Left lobe of liver (tissue), 2 donors: ENCODE data around the gene YWHAB. TPM values are rescaled to one million over a fixed set of nuclear protein-coding genes. Genes with fewer than 3 reads are reported as not detected.
"Not testable (repeated sequence)": the region's sequence is repeated elsewhere in the genome, so short reads cannot be mapped to it uniquely, and the experiment has no call there.

Experiments
- ATAC-seq: fragments of 200-7000 bp; cut with Tn5 transposase; one replicate; pipeline ENCODE4 v1.9.1; 2020; ENCODE audit warnings: mild to moderate bottlenecking, moderate library complexity
- DNase-seq: peaks from one replicate; pipeline ENCODE4 v3.0.0-alpha.2; 2020; ENCODE audit warnings: low spot score
- total RNA-seq: library from RNA; stranded (reverse); gene quantifications from one replicate; pipeline ENCODE4 v1.2.1, GENCODE V29; 2021
- donor health status: DM: no; HTN: no; CAD: no; lungs with moderate emphysema.
- donor health status: DM: no; HTN: yes; CAD: no.

The YWHAB gene
- 52.5 TPM for total RNA-seq

DNA sequence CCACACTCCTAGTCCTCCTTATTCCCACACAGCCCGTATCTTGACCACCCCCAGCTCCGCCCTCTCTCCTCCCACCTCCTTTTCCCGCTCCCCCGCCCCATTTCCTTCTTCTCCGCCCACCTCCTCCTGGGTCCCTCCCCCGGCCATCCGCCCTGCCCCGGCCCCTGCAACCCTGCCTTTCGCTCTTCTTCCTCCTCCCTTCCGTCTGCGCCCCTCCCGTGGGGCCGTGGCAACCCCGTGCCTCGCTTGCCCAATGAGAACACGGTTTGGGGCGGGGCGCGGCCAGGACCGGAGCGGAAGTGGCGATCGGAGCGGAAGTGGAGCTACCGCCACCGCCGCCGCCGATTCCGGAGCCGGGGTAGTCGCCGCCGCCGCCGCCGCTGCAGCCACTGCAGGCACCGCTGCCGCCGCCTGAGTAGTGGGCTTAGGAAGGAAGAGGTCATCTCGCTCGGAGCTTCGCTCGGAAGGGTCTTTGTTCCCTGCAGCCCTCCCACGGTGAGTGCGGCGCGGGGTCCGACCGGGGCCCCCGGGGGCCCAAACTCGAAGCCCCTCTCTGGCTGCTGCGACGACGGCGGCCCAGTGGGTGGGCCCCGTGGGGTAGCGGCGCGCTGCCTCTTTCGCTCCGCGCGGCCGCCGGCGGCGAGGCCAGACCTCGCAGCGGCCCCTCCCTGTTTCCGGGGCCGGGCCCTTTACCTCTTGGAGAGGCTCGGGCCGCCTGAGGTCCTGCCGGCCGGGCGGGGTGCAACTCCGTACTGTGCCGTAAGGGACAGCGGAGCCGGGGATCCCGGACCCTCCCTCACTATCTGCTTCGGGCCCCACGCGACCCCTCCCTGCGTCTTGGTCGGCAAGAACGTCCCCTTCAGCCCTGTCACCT, at the start of gene YWHAB:
Gene YWHAB (plus strand): TSS at position 314 of the 874 bp plus-strand sequence. CDS start 15,829 bp downstream, outside the sequence.
- peak; percentile 98 for DNase-seq
- peak; percentile 97 for ATAC-seq

DNA sequence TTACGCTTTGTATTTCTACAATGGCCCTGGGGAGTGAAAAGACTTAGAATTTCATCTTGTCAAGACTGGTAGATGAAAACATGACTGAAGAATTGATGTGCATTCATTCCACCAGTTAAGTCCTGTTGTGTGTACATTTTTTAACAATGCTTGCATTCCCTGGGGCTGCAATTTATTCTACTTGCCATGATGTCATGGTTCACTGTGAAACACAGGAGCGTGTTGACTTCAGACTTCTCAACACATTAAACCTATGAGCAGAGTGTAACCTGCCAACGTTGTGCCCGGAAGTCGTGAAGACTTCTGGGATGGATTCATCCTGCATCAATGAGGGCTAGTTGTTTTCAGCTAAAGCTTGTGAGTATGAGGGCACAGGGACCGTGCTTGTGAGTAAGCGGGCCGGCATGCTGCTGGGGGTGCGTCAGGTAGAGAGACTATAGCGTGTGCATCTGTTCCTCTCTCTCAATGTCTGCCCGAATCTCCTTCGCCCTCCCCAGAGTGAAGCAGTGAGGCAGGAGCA, 48.8 kb upstream of the YWHAB start:
- no peak for DNase-seq
- ATAC-seq, result no peak

DNA sequence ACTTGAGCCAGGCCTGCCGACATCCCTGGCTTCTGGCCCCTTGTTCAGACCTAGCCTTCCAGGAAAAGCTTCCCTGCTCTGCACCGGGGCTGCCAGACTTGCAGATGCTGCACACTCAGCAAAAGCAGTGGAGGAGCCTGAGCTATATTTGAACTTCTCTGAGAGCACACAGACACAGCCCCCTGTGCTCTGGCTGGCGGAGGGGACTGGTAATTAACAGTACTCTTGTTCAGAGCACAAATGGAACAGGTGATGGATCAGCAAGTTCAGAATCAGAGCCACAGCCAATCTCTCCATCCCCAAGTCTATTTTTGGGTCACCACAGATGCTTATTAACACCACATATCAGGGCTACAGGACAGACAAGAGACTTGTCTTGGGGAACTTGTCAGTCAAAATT, 47.6 kb upstream of the YWHAB start:
- DNase-seq (no peak), ATAC-seq (no peak)

DNA sequence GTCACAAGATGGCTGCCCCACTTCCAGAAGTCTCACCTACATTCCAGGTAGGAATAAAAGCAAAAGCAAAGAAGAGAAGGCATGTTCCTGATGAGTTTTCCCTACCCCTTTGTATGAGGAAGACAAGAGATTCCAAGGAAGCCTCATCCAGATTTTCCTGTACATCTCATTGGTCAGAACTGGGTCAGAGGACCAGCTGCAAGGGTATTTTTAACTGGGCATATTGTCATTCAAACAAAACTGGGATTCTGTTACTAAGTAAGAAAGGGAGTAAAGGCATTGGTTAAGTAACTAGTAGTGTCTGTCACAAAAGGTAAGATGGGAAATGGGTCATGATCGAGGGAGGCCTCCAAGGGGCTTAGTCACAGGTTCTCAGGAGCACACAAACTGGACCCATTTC, 47.0 kb upstream of the YWHAB start:
- no peak for DNase-seq
- no peak for ATAC-seq

DNA sequence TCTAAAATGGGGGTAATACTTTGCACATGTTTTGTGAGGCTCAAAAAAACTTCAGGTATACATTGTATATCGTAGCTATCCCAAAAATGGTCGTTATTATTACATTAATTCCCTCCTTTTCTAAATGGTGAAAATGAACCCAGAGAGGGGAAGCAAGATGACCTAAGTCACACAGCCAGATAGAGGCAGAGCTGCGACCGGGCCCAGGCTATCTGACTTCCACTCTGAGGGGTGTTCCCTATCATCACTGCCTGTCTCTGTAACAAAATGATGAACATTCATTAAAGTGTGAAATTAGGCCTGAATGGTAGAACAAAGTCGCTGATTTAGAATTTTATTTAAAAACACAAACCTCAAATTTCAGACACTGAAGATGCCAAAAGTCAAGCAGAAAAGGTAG, 46.0 kb upstream of the YWHAB start:
- ATAC-seq, result no peak
- no peak for DNase-seq

DNA sequence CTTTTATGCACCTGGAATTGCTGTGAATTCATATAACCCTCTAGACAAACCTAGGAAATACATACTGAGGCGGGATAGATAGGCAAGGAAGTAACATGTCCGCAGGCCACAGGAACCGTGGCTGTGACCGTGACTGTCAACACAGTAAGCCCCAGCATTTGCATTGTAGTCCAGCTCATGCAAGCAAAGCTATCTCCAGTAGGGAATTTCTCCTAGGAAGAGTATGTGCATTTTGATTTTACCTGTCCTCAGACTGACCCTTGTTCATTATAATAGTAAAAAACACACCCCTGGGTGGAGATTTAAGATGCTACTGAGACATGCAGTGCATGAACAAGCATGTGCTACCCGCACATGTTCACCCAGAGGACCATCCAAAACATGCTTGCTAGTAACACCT, 44.7 kb upstream of the YWHAB start:
- ATAC-seq, result no peak
- no peak for DNase-seq

DNA sequence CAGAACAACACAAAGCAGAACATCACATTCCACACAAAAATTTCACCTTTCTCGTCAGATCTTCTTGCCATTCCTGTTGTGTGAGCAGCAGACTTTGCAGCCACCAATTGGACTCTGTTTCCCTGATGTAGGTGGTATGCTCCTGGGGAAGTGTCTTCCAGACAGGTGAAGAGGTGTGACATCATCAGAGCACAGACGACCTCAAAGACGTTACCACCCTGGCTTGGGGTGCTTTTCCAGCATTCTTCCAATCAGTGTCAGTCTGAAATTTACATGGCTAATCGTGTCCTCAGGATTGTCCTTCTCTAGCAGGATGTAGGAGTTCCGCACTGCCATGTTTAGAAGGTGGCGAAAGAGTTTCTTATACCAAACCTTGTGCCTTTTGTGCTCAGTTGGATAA, 43.5 kb upstream of the YWHAB start:
- no peak for DNase-seq
- no peak for ATAC-seq

DNA sequence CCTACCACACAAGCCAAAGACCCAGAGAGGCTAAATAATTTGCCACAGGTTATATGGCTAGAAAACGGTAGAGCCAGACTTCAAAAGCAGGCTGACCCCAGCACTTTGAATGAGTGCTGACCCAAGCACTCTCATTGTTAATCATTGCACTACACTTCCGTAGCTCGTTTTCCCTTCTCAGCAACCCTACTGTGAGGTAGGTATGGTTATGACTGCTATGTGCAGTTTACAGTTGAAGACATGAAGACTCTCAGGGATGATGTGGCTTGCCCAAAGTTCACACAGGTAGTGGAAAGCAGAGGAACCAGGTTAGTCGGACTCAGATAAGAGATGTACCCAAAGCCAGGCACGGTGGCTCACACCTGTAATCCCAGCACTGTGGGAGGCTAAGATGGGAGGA, 41.6 kb upstream of the YWHAB start:
- ATAC-seq, result no peak

DNA sequence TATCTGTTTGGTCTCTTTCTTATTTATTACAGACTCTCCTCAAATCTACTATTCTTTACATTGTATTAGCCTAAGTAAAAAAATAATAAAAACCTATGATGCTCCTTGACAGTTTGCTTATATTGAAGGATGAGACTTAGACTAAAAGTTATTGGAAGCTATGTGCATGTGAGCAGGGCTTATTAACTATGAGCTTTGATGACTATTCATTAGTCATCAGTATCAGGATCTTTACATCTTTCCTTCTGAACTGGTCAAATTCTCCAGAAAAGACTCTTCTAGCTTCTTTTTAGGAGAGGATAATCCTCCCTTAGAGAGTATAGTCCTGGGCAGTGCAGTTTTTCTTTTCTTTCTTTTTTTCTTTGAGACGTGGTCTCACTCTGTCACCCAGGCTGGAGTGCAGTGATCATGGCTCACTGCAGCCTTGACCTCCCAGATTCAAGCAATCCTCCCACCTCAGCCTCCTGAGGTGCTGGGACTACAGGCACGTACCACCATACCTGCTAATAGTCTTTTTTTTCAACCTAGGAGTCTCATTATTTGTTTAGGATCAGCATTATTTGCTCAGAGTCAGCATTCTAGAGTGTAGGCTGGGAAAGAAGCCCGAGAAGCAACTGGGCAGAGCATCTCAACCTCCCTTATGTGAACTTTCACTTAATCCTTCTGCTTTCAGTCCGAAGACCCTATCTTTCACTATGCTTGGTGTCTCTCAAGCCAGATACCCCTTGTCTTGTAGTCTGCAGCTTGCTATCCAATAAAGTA, 37.1 kb upstream of the YWHAB start:
- DNase-seq (no peak), ATAC-seq (no peak)

More for the DNA sequence above, 41.6 kb upstream of the YWHAB start:
- DNase-seq, result no peak

DNA sequence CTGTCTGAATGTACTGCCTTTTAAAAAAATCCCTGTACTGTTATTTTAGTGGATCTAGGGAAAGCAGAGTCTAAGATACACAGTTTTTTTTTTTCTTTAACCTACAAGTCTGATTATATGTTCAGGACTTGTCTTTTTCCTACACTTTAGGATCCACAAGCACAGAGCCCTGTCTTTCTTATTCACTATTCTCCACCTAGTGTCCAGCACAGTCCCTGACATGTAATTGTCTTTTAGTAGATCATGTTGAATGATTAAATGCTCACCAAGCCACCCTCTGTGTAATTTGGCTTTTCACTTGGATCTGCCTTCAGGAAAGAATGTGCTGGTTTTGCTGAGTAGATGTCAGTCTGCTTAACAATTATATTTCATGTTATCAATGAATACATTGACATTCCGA, 35.8 kb upstream of the YWHAB start:
- no peak for DNase-seq
- no peak for ATAC-seq

DNA sequence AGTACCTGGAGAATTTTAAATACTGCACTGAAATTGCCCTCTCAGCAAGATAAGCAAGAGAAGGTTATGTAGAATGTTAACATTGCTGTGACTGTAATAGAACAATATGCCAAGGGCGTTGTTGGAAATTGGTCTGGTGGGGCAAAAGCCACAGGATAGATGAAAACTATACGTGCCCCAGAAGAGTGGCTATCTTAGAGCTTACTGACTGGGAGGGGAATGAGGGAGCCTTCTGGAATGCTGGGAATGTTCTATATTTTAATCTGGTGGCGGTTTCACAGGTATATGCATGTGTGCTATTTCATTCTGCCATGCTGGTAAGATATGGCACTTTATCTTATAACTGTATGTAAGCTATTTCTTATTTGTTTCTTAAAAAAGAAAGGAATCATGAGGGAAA, 35.2 kb upstream of the YWHAB start:
- ATAC-seq, result no peak
- no peak for DNase-seq

DNA sequence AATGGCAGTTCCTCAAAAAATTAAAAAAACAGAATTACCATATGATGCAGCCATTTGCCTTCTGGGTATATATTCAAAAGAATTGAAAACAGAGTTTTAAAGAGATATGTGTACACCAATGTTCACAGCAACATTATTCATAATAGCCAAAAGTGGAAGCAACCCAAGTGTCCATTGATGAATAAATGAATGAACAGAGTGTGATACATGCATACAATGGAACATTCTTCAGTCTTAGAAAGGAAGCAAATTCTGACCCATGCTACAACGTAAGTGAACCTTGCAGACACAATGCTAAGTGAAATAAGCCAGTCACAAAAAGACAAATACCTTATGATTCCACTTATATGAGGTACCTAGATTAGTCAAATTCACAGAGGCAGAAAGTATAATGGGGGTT, 34.7 kb upstream of the YWHAB start:
- no peak for ATAC-seq

DNA sequence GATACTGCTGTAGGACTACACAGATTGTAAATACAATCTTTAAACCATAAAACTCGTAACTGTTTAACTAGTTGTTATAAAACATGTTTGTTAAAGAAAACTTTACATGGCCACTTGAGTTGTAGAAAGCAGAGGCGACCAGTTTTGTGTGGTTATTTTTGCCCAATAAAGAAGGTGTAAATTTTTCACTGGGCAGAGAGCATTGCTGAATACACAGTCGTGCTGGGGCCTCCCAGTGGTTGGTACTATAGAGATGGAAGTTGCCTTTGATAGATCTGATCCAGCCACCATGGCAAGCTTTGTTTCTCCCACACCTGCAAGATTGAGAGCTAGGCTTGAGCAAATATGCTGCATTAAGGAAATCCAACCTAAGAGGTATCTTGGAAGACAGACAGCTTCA, 34.0 kb upstream of the YWHAB start:
- no peak for ATAC-seq
- no peak for DNase-seq

More for the DNA sequence above, 34.7 kb upstream of the YWHAB start:
- DNase-seq, result no peak

DNA sequence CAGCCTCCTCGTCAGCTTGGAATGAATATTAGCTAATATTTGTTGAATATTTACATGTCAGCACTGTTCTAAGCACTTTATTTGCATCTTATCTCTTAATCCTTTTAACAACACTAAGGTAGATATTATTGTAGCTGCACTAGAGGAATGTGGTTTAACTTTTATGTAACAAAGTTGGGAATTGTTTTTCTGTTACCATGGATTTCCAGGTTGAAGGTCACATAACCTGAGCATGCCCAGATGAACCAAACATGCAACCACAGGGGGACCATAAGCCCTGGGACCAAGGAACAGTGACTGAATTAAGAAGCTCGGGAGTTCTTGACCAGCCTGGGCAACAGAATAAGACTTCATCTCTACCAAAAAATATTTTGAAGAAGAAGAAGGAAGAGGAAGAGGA, 29.1 kb upstream of the YWHAB start:
- no peak for DNase-seq
- ATAC-seq, result peak; percentile 45

DNA sequence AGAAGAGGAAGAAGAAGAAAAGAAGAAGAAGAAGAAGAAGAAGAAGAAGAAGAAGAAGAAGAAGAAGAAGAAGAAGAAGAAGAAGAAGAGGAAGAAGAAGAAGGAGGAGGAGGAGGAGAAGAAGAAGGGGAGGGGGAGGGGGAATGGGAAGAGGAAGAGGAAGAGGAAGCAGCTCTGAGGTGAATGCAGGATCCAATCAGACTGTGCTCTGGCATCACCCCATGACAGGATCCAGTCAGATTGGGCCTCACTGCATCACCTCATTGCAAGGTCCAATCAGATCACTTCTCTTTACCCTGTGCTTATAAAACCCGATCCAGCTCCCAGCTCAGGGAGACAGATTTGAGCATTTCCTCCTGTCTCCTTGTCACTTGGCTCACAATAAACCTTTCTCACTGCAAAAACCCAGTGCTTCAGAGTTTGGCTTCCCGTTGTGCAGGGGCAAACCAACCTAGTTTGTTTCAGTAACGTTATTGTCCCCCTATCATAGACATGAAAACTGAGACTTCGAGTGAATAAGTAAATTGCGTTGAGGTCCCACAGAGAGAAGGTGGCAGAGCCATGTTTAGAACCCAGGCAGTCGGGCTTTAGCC, 28.6 kb upstream of the YWHAB start:
- no peak for DNase-seq
- ATAC-seq, result no peak

DNA sequence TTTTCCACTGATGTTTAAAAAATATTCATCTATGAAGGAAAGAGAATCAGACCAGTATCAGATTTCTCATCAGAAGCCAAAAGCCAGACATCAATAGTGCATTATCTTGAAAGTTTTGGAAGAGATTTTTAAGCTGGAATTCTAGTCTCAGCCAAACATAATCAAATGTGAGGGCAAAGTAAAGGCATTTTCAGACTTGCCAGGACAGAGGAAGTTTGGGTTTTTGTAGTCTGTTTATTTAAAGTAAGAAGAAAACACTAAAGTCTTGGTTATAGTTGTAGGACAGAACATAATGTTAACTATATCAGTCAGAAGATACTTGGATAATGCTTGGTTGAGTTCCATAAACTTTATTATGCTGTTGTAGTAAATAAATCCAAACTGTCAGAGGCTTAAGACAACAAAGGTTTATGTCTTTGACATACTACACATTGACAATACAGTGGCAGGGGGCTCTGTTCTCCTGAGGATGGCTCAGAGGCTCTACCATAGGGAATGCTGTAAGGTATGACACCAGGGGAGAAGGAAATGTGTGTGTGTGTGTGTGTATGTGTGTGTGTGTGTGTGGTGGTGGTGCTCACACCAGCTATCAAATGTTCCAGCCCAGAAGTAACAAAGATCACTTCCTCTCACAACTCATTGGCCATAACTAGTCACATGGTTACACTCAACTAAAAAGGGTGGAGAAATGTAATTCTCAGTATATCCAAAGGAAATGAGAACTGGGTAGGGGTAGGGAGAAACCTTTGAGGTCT, 26.7 kb upstream of the YWHAB start:
- ATAC-seq, result no peak
- DNase-seq, result no peak

DNA sequence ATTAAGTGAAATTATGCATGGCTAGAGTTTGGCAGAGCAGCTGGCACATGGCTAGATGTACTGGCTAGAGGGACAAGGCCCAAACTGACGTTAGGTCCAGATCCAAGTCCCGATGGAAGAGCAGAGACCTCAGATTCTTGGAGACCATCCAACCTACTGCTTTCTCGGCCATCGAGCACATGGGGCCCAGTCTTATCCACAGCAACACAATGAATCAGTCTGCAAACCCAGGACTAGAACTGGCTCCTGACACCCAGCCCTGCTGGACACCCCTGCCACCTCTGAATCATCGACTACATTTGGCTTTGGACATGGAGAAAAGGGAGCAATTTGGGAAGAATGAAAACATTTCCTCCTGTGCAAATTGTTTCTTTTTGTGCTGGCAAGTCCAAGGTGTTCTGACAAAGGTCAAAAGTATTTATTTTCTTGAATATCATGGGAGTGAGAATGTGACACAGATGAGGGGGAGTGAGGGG, 23.9 kb upstream of the YWHAB start:
- ATAC-seq (peak; percentile 40), DNase-seq (no peak)

DNA sequence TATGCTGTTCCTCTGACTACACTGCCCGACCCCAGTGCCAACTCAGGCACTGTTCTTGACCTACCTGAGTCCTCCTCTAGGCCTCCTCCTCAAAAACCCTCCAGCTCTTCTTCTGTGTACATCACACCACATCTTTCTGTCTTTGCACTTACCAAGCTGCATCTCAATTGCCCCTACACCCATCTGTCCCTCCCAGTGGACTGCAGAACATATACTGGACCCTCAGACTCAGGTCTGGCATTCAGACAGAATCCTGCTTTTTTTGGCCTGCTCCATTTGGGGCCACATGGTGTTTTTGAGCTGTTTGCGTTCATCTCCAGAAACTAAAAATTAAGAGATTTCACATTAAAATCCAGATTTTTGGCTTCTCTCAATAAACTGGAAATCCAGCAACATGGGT, 23.2 kb upstream of the YWHAB start:
- DNase-seq (no peak), ATAC-seq (no peak)

DNA sequence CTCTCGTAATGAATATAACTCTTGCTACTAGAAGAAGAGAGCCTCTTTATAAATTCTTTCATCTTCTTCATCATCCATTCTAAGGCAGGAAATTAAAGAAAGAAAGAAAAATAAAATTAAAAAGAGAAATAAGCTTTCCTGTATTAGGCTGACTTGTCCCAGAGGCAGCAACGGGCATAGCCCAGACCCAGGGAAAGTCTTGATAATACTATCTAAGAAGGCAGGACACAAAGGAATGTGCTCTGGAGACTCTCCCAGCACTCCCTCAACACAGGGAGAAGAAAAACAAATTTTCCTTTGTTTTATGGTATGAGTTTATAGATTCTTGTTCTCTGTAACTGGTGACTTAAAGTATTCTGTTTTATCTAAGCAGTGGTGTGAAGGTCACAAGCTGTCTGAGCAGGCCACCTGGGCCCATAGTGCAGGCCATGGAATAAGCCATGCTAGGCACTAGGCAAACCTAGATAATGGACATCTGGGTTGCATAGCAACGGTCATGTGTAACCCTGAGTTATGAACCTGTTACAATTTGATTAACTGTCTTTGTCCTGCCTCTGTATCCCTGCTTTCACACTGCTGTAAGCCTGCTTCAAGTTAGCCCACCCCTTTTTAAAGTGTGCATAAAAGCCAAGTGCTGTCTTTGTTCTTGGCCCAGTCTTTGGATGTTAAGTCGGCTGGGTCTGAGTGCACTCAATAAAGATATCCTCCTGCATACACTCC, 22.0 kb upstream of the YWHAB start:
- not testable (repeated sequence) for ATAC-seq, DNase-seq

DNA sequence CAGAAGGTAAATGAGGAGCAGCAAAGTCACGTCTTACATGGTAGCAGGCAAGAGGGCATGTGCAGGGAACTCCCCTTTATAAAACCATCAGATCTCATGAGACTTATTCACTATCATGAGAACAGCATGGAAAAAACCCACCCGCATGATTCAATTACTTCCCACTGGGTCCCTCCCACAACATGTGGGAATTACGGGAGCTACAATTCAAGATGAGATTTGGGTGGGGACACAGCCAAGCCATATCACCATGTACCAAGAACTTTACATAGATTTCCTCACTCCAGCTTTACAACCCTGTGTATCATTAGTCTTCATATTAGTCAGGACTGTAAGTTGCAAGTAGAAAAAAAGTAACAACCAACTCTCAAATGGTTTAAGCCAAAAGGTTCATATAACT, 21.0 kb upstream of the YWHAB start:
- ATAC-seq, result not testable (repeated sequence)

More for the DNA sequence above, 21.0 kb upstream of the YWHAB start:
- not testable (repeated sequence) for DNase-seq
